RCC 7860 (cell line): ENCODE results near the gene GRHL3.

ENCODE experiments used
- DNase-seq: peaks from one replicate; pipeline ENCODE4 v3.0.0-alpha.2; 2015; ENCODE audit warnings: low spot score
- FAIRE-seq: peaks from 2 replicates; lab custom pipeline; 2012; peaks lifted over from hg19 to GRCh38; lab: Jason Lieb, UNC

Gene GRHL3

DNA sequence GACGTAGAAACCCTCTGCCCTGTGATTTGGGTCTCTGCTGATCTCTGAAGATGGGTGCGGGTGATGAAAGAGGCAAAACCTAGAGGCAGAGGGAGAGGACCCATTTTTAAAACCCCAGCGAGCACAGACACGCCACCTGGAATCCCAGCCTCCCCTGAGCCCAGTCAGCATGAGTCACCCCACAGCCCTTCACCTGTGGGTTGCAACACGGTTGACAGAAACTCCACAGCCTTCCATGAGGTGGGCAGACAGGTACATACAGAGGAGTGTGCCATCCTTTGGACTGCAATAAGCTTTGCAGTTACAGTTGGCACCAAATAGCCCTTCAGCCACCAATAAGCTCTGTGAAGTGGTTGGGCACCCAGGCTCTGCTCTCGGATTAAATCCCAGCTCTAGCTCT is 2.1 kb upstream of the GRHL3 start:
- FAIRE-seq = no peak
- DNase-seq = no peak

DNA sequence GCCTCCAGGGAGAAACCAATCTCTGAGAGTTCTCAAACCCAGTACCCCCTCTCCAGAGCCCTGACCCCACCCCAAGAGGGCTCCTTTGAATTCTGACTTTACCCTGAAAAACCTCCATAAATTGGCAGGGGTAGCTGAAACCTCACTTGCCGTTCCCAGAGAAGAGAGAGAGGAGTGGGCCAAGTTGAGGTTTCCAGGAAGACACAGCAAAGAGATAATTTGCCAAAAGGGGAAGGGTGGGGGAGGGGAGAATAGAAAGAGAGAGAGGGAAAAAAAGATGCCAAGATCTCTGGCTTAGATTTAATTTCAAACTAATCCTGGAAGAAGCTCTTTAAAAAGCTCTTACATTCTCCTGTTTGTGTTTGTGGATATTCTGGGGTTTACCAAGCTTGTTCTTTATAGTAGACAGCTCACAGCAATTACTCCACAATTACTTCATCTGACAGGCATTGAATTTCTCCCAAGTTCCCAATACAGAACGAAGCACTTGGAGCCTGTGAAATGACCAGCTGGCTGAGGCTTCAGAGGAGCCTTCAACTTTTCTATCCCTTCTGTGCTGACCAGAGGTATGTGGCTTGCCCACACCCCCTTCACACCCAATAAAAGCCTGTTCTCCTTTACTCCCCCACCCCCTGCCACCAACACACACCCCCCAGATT is 1.1 kb upstream of the GRHL3 start:
- DNase-seq = no peak
- FAIRE-seq = no peak

DNA sequence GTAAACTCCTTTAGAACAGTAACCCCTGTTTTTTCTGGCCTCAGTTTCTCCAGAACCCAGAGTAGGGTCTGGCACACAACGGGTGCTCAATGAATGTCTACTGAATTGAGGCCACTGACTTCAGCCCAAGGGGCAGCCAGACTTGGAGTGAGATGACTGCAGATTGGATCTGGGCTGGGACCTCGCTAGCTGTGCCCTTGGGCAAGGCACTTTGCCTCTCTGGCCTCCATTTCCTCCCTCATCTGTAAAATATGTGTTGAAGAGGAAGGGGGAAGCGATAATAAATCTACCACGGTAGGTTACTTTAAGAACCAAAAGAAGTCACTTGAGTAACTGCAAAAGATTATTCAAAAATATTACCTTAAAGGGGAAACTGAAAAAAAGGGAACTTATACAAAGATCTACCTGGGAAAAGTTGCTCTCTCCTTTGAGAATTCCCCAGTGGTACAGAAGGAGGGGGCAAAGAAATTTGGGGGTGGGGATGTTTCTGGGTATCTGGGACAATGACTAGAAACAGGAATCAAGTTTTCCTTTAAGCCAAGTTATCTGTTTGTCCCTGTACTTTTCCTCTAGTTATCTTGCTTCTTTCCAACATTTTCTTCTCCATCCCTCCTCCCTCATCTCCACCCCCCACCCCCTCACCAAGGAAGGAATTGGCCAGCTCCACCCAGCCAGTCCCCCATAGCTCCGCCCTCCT is 394 bp upstream of the GRHL3 start:
- FAIRE-seq = no peak
- DNase-seq = no peak

DNA sequence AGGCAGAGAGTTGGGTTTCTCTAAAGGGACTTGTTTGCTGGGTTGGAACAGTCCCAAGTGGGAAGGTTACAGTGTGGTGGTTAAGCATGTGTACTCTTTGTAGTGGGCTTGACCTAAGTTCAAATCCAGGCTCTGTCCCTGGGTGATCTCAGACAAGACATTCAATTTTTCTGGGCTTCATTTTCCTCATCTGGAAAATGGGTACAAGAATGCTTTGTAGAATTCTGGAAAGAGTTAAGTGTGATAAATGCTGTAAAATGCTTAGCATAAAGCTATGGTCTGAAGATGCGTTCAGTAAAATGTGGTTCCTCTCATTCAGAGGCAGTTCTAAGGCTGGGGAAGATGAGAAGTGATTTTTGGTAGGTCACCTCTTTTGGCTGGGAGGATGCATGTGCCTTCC is 805 bp downstream of the GRHL3 start:
- FAIRE-seq = no peak
- DNase-seq = no peak

DNA sequence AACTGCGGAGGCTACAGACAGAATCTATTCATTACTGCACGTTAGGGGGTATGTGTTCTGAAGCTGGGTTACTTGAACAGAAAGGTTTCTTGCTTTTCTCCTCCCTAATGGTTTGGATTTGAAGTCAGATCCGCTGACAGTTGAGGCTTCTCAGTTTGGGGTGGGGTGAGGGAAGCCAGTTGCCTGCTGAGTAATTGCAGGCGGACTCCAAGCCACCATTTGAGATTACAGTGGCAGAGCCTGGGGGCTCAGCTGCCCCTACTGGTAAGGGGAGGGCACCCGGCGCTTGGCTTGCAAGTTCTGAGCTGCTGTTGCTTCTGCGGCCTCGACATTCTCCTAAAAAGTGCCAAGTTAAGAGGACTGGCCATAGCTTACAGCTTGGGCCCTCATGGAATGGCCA is 2.0 kb downstream of the GRHL3 start:
- no peak for DNase-seq
- no peak for FAIRE-seq

DNA sequence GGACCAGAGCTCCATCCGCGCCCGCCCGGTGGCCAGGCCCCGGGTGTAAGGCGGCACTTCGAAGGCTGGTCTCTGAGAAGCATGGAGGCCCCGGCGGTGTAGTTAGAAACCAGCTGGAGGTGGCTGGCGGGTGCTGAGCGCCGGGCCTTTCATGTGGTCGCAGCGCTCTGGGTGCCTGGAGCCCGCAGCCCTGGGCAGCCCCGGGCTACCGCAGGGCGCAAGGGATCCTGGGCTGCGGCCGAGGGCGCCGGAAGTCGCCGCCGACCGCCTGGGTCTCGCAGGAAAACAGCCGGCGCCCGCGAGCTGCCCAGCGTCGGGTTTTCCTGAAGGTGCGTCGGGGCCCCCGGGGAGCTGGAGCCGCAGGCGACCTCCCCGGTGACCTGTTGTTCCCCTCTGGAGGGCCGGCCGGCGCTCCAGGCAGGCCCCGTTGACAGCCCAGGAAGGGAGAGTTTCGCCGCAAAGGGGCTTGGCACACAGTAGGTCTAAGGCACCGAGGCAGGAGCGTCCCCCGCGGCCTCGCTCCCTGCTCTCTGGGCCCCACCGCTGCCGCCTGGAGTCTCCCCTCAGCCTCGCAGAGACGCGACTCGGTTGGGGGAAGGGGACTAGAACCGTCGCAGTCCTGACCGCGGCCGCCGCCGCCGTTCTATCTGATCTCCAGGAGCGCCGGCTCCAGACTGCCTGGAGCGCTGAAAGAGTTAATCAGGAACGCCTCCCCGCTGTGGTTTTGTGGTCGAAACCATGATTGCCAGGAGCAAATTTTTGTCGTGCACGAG is 2.7 kb downstream of the GRHL3 start:
- FAIRE-seq = peak; percentile 78
- DNase-seq = peak; percentile 86

DNA sequence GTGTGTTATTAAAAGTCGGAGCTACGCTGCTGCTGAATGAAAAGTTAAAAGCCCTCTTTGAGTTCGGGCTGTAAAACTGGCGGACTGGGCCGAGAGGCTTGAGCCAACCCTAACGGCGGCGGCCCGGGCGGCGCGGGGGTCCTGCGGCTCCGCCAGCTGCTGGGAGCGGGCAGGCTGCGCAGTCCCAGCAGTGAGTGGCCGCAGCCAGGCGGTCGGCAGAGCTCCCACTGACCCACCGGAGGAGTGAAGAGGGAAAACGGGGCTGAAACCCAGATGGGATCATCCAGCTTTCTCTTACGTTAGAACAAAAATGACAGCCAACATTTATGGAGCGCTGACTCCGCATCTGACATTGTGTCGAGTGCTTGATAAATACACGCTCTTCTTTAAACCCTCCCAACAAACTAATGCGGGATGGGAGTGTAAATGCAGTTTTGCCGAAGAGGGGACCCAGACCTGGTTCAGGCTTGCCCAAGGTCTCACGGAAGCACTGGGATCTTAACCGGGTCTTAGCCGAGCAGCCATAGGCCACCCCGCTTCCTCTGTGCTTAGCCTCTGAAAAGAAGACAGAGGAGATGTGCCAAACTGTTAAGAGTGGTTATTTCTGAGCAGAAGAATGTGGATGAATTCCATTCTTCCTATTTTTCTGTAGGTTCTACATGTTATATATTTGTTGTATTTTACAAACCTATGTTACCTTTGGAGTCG is 3.5 kb downstream of the GRHL3 start:
- no peak for DNase-seq
- FAIRE-seq = no peak

DNA sequence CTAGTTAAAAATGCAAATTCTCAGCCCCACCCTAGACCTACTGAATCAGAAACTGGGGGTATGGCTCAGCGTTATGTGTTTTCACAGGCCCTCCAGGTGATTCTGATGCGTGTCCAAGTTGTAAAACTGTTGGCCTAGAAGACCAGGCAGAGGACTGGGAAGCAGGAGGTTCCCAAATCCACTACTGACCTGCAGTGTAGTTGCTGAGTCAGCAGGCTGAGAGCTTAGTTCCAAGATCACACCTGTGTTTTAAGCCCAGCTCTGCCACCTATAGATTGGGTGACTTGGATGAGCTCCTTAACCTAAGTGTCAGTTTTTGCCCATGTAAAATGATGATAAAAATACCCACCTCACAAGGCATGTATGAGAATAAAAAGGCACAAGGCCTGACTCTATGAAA is 4.1 kb downstream of the GRHL3 start:
- DNase-seq = no peak

DNA sequence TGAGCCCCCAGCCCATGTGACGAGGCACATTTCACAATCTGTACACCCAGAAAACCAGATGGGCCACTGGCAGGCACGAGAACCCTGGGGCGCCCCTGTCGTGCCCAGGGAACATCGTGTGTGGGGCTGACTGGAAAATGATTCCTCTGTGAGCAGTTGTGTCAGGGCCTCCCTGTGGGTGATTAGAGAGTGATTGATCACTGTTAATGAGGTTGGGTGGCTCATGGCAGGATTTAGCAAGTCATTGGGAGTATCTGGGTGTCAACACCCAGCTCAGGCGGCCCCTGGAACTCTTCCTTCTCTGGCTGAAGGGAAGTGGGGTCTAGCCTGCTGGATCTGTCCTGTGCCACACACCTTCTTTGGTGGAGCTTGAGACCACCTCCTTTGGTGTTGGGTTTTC is 5.7 kb downstream of the GRHL3 start:
- DNase-seq (no peak), FAIRE-seq (no peak)

More for the DNA sequence above, 4.1 kb downstream of the GRHL3 start:
- no peak for FAIRE-seq

DNA sequence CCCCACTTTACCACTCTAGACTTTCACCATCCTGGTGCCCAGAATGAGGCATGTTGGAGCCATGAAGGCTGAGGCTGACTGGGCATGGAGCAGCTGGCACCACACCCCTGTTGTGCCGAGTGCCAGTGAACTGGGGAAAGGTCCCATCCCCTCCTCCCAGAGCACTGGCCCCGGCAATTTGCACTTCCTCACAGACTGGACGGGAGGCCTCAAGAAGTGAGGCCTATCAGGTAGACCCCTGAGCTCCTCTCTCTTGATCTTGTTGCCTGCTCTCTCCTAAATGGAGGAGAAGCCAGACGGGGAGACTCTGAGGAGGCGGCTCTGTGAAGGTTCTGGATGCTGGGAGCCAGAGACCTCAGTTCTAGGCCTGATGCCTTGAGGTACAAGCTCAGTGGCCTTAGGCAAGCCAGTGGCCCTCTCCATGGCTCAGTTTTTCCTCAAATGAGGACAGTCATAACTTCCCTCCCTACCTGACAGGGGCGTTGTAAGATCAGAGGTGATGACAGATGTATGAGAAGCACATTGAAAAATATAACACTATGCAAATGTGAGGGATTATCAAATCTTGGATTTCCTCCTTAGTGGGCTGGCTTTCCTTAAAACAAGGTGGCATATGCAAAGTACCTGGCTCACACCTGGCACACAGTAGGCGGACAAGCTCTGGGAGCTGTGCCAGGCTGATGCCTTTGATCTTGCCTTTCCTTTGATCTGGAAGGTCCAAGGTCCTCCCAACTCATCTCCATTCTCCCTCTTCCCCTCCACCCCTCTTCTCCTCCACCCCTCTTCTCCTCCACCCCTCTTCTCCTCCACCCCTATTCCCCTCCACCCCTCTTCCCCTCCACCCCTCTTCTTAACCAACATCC is 6.7 kb downstream of the GRHL3 start:
- FAIRE-seq = no peak
- DNase-seq = no peak

DNA sequence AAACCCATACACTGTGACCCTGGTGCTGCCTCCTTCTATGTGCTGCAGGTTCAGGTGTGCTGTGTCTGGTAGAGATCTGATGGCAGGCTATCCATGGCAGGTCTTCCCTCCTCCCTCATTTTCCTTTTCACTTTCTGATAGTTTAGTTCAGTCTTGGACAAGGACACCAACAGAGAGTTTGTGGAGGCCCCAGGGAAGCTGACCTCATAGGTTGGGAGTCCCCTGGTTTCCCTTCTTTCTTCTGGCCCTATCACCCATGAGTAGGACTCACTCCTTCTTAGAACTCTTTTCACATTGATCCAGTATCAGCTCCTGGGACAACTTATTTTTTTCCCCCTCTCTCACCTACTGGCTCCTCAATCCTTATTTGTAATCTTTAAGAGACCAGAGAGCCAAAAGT is 8.3 kb downstream of the GRHL3 start:
- DNase-seq (no peak), FAIRE-seq (no peak)

DNA sequence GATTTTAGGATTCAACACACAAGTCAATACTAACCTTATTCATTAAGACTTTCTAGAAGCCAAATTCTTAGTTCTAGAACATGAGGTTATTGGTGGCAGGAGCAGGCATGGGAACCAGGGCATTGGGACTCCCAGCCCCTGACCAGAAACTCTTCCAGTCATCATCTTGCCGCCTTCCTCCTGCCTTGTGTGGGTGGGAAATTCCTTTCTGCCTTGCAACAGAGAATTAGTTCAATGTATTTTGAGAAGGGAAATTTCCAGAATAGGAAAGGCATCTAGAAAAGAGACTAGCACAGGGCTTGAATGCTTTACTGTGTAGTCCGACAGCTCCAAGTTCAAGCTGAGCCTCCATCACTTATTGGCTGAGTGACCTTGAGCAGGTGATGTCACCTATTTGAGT is 8.7 kb downstream of the GRHL3 start:
- no peak for FAIRE-seq

DNA sequence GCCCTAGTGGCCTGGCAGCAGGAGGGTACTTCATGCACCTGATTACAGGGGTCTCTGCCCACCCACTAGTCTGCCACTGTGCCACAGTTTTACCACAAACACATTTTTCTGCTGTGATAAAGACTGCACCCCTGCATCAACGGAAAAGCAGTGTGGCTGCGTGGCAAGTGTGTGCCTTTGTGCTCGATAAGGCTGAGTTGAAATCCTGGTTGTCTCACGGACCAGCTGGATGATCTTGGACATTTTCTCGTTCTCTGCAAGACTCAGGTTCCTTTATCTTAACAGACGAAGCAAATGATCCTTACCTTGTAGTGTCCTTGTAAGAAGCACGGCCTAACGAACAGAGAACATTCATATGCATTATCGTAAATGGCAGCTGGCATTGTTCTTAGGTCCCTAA is 10.2 kb downstream of the GRHL3 start:
- DNase-seq = no peak
- FAIRE-seq = no peak

More for the DNA sequence above, 8.7 kb downstream of the GRHL3 start:
- no peak for DNase-seq

DNA sequence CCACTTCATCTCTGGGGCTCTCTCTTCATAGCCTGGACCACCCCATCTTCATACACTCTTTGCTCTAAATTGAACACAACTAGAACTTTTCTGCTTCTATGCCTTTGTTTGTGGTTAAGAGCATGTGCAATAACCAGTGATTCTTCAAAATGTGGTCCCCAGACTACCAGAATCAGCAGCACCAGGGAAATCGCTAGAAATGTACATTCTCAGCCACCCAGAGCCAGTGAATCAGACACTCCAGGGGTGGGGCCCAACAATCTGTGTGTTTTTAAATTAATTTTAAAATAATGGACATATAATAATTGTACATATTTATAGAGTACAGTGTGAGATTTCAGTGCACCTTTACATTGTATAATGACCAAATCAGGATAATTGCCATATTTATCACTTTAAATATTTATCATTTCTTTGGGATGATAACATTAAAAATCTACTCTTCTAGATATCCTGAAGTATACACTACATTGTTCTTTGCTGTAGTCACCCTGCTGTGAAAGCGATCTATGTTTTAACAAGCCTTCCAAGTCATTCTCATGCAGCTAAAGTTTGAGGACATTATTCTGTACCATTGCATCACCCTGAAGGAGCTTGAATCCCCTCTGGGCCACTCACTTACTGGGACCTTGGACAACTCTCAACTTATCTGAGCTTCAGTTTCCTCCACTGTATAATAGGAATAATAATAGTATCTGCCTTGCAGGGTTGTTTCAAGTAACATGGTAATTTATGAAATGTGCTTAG is 10.8 kb downstream of the GRHL3 start:
- FAIRE-seq (no peak), DNase-seq (no peak)

DNA sequence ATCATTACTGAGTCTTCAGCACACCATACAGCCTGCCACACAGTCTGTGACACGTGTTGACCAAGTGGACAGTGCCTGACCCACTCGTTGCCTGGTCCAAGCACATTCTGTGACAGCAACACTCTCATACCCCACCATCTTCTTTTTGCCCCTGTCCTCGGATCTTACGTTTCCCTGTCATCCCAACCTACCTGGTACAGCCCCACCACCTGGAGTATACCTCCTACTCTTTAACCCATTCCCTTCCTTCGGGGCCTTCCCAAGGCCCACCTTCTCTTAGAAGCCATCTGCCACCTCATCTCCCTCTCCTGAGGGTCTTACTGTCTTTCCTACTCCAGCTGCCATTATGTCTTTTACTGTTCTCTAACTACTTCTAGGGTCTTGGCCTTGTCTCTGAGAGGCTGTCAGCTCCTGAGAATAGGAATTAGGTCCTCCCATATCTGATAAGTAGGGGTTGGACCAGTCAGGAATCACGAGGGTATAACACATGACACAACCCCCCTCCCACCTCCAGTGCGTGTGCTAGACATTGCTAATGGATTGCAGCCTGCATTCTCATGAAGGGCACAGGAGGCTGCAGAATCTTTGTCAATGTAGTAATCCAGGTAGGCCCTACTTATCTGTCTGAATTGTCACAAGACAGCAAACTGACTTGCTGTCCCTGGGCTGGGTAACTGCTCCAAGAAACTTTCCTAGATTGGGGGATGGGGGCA is 13.0 kb downstream of the GRHL3 start:
- no peak for FAIRE-seq
- no peak for DNase-seq

DNA sequence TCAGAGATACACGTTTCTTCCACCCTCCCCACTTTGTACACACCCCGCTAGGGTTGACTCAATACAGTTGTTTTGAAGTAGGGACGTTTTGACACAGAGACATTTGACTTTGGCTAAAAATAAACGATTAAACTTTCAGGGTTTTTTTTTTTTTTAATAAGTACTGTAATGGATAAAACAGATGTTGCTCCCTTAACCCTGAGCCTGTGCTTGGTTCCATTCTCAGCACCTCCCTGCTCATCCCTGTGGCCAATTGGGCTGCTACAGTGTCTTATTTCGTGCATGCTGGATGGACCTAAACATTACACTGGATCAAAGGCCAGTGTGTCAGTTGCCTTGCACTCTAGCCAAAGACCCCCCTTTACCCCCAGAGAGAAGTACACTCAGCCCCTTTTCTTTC is 16.9 kb downstream of the GRHL3 start:
- FAIRE-seq (no peak), DNase-seq (no peak)

DNA sequence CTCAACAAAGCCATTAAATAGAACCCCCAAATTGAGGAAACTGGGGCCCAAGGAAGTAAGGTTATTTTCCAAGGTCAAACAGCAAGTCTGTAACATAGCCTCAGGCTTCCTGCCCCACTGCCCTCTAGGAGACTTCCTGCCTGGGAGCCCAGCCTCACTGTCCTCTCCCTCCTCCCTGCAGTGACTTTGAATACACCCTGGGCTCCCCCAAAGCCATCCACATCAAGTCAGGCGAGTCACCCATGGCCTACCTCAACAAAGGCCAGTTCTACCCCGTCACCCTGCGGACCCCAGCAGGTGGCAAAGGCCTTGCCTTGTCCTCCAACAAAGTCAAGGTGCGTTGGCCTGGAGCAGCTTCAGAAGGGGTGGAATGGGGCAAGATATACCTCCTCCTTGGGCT is 18.3 kb downstream of the GRHL3 start:
- DNase-seq (no peak), FAIRE-seq (no peak)

DNA sequence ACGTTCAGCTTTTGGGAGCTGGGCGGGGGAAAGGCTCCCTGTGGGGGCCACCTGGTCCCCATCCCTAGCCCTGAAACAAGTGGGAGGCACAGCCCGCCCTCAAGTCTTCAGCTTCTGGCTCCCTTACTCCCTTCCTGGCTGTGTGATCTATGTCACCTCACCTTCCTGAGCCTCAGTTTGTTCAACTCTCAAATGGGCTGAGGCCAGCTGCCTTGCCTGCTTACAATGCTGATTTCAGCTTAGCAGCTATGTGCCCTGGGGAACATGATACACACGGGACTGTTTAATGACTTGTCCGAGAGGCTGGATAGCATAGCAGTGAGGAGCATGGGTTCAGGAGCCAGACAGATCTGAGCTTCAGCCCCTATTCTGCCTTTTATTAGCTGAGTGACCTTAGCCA is 19.3 kb downstream of the GRHL3 start:
- no peak for FAIRE-seq

DNA sequence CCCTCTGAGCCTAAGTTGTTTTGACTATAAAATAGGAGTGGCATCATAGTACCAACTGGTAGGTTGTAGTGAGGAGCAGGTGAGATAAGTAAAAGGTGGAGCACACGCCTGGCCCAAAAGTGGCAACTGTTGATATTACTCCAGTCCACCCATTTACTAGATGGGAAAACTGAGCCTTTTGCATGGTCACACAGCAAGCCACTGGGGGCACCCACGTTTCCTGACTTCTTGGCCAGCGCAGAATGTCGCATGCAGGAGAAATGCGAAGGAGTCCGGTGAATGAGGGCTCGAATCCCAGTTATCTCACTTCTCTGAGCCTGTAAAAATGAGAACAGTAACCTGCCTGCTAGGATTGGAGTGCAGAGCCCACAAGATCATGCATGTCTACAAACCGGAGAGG is 20.8 kb downstream of the GRHL3 start:
- DNase-seq (no peak), FAIRE-seq (no peak)

More for the DNA sequence above, 19.3 kb downstream of the GRHL3 start:
- no peak for DNase-seq
